Endothelial cell of umbilical vein (primary cell): ENCODE data around the gene KDM4B.
A peak's percentile ranks its signal among the peaks of the same experiment; 100 is the strongest.

ENCODE experiments used
- EZH2 ChIP-seq: IDR thresholded peaks from 2 replicates; pipeline ENCODE4 v1.6.1; 2012; ENCODE audit warnings: borderline replicate concordance, low read depth, mild to moderate bottlenecking, moderate library complexity, low read length, inconsistent platforms; ENCODE audit not compliant: severe bottlenecking
- JUN ChIP-seq: IDR thresholded peaks from 2 replicates; pipeline ENCODE4 v1.6.1; 2011; ENCODE audit warnings: borderline replicate concordance, low read depth; ENCODE audit not compliant: insufficient read length, insufficient read depth
- MYC ChIP-seq: IDR thresholded peaks from one replicate; pipeline ENCODE4 v1.6.1; 2011; ENCODE audit warnings: mild to moderate bottlenecking, low read depth, low read length
- POLR2A ChIP-seq: IDR thresholded peaks from 2 replicates; pipeline ENCODE4 v1.6.1; 2012; ENCODE audit warnings: low read depth, mild to moderate bottlenecking, control low read depth, low read length
- POLR2AphosphoS5 ChIP-seq: IDR thresholded peaks from 2 replicates; pipeline ENCODE4 v1.6.1; 2012; ENCODE audit warnings: low read depth, mild to moderate bottlenecking, control low read depth, low read length, moderate library complexity; ENCODE audit not compliant: insufficient read depth
- TF ChIP-seq, protein P1 (sequence below), 2 donors: IDR thresholded peaks; 1 replicate in 1 of 2; 2 replicates in 1 of 2; pipeline ENCODE4 v1.5.1; 2011; ENCODE audit warnings: low read length in 2 of 2, mild to moderate bottlenecking in 2 of 2, moderate library complexity in 2 of 2, control low read depth in 1 of 2, inconsistent platforms in 1 of 2, low read depth in 1 of 2; ENCODE audit not compliant: insufficient read depth in 1 of 2; ENCODE audit errors: extremely low read depth in 1 of 2
- TF ChIP-seq, protein P2 (sequence below): IDR thresholded peaks from 2 replicates; pipeline ENCODE4 v1.6.1; 2011; ENCODE audit not compliant: insufficient read depth, insufficient read length

DNA sequence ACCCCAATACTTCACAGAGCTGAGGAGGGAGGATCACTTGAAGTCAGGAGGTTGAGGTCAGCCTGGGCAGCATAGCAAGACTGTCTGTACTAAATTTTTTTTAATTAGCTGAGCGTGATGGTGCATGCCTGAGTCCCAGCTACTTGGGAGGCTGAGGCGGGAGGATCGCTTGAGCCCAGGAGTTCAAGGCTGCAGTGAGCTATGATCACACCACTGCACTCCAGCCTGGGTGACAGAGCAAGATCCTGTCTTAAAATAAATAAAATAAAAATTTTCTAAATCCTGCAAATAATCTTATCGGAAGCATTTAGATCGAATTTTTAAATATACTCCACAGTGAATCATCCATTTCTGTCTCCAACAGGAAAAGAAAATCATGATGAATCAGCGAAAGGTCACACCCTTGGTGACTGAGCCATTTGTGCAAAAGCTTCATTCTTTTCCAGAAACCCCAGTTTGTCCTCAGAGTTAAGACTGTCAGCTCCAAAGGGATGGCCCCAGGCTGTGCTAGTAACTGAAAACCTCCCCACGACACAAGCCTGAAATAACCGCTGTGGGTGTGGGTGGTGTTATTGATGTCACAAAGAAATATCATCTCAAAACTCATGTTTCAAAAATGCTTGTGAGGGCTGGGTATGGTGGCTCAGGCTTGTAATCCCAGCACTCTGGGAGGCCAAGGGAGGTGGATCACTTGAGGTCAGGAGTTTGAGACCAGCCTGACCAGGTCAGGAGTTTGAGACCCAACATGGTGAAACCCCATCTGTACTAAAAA, 204.1 kb downstream of the KDM4B start:
- TF ChIP-seq, protein P1, sequence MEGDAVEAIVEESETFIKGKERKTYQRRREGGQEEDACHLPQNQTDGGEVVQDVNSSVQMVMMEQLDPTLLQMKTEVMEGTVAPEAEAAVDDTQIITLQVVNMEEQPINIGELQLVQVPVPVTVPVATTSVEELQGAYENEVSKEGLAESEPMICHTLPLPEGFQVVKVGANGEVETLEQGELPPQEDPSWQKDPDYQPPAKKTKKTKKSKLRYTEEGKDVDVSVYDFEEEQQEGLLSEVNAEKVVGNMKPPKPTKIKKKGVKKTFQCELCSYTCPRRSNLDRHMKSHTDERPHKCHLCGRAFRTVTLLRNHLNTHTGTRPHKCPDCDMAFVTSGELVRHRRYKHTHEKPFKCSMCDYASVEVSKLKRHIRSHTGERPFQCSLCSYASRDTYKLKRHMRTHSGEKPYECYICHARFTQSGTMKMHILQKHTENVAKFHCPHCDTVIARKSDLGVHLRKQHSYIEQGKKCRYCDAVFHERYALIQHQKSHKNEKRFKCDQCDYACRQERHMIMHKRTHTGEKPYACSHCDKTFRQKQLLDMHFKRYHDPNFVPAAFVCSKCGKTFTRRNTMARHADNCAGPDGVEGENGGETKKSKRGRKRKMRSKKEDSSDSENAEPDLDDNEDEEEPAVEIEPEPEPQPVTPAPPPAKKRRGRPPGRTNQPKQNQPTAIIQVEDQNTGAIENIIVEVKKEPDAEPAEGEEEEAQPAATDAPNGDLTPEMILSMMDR (IDR thresholded peaks at IDR 0.05; ENCODE audit: extremely low read depth in 1 of 2, insufficient read depth in 1 of 2, low read depth in 1 of 2, low read length in 2 of 2), result no peak
- TF ChIP-seq POLR2A (no peak), POLR2AphosphoS5 (peak; percentile 53), EZH2 (no peak), MYC (no peak), JUN (peak; percentile 84)
- TF ChIP-seq, protein P2, sequence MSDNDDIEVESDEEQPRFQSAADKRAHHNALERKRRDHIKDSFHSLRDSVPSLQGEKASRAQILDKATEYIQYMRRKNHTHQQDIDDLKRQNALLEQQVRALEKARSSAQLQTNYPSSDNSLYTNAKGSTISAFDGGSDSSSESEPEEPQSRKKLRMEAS, result no peak
